ENCODE measurements around the gene KPNA2.

DNA sequence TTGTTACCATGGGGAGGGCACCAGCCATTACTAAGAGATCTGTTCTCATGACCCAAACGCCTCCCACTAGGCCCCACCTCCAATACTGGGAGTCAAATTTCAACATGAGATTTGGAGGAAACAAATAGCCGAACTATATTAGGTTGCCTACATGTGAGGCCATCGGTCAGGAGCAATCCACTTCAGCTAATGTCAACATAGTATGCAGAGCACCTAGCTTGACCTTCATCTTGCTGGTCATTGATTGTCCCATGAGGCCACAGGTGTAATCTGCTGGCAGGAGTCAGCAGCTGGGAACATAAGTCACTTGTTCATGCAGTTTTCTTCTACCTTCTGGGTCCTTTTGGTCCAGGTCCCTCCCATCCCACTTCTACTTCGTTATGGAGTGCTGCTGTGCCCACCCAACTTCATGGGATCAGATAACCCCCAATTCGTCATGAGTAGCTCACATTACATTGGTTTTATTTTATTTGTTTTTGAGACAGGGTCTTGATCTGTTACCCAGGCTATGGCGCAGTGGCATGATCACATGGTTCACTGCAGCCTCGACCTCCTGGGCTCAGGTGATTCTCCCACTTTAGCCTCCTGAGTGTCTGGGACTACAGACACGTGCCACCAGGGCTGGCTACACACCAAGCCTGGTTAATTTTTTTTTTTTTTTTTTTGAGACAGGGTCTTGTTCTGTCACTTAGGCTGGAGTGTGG is 5.9 kb upstream of the KPNA2 start:
- TF ChIP-seq, protein P1, sequence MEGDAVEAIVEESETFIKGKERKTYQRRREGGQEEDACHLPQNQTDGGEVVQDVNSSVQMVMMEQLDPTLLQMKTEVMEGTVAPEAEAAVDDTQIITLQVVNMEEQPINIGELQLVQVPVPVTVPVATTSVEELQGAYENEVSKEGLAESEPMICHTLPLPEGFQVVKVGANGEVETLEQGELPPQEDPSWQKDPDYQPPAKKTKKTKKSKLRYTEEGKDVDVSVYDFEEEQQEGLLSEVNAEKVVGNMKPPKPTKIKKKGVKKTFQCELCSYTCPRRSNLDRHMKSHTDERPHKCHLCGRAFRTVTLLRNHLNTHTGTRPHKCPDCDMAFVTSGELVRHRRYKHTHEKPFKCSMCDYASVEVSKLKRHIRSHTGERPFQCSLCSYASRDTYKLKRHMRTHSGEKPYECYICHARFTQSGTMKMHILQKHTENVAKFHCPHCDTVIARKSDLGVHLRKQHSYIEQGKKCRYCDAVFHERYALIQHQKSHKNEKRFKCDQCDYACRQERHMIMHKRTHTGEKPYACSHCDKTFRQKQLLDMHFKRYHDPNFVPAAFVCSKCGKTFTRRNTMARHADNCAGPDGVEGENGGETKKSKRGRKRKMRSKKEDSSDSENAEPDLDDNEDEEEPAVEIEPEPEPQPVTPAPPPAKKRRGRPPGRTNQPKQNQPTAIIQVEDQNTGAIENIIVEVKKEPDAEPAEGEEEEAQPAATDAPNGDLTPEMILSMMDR (IDR thresholded peaks at IDR 0.05) = no peak
- no peak for TF ChIP-seq POLR2A (IDR thresholded peaks at IDR 0.05)

All from testis (tissue), 2 donors.